Breast epithelium (tissue), 3 donors: Measurements from ENCODE around the gene RIMKLB.

ENCODE experiments used
- POLR2A ChIP-seq: fragments of 450-650 bp; IDR thresholded peaks from one replicate; pipeline ENCODE4 v1.6.1; 2016; ENCODE audit warnings: antibody characterized with exemption, mild to moderate bottlenecking, moderate library complexity
- TF ChIP-seq, protein P1 (sequence below), 3 donors: fragments of 450-650 bp; IDR thresholded peaks; one replicate each; pipeline ENCODE4 v1.5.1; 2016 to 2017; ENCODE audit warnings: antibody characterized with exemption in 3 of 3, mild to moderate bottlenecking in 3 of 3, moderate library complexity in 3 of 3

DNA sequence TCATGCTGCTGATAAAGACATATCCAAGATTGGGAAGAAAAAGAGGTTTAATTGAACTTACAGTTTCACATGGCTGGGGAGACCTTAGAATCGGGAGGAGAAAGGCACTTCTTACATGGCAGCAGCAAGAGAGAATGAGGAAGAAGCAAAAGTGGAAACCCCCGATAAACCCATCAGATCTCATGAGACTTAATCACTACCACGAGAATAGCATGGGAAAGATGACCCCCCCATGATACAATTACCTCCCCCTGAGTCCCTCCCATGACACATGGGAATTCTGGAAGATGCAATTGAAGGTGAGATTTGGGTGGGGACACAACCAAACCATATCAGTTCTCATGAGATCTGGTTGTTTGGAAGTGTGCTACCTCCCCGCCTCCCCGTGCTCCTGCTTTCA is 25.4 kb upstream of the RIMKLB start:
- TF ChIP-seq, protein P1, sequence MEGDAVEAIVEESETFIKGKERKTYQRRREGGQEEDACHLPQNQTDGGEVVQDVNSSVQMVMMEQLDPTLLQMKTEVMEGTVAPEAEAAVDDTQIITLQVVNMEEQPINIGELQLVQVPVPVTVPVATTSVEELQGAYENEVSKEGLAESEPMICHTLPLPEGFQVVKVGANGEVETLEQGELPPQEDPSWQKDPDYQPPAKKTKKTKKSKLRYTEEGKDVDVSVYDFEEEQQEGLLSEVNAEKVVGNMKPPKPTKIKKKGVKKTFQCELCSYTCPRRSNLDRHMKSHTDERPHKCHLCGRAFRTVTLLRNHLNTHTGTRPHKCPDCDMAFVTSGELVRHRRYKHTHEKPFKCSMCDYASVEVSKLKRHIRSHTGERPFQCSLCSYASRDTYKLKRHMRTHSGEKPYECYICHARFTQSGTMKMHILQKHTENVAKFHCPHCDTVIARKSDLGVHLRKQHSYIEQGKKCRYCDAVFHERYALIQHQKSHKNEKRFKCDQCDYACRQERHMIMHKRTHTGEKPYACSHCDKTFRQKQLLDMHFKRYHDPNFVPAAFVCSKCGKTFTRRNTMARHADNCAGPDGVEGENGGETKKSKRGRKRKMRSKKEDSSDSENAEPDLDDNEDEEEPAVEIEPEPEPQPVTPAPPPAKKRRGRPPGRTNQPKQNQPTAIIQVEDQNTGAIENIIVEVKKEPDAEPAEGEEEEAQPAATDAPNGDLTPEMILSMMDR (IDR thresholded peaks at IDR 0.05), result no peak
- TF ChIP-seq POLR2A, result no peak
